ENCODE results near the gene POU2F1.
"Not testable (repeated sequence)": the region's sequence is repeated elsewhere in the genome, so short reads cannot be mapped to it uniquely, and the experiment has no call there.

The POU2F1 gene

DNA sequence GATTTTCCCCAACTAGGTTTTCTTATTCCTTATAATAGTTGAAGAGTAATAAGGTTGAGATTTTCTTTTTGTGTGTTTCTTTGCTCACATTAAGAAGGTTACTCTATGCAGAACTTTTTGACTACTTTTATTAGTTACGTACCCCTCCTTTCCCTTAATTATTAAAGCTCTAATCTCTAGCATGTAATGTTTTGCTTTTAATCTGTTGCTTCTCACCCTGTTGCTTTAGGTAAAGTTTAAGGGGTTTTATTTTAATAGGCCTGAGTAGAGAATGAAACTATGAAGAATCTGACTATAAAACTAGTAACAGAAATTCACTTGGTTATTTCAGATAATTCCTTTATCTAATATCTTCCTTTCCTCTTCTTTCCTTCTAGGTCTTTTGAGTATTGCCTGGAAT is 53.4 kb downstream of the POU2F1 start:
- no peak for DNase-seq

DNA sequence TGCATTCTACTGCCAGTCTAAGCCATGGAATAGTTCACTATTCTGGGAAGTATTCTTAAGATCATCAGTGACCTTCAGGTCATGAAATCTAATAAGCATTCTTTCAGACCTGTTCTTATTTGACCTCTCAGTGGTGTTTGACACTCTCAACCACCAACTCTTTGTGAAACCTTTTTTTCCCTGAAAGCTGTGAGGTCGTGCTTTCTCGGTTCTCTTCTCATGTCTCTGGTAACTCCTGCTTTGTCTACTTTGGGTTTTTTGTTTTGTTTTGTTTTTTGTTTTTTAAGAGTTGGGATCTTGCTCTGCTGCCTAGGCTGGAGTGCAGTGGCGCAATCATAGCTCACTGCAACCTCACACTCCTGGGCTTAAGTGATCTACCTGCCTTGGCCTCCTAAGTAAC is 56.3 kb downstream of the POU2F1 start:
- no peak for DNase-seq

DNA sequence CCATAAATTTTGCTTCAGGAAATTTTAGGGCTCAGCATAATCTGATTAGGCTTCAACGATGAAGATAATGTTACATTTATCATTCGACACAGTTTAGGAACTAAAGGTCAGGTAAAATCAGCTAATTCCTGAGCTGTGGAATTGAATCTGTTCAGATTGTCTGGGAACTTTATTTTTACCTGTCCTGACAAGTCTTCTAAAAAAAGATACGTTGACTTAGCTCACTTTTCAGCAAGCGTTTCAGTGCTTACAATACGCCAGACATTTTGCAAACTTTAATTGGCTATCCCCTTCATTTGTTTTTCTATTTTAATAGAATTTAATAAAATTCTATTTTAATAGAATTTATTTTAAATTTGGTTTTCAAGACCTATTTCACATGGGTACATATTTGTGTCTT is 57.8 kb downstream of the POU2F1 start:
- DNase-seq: no peak

DNA sequence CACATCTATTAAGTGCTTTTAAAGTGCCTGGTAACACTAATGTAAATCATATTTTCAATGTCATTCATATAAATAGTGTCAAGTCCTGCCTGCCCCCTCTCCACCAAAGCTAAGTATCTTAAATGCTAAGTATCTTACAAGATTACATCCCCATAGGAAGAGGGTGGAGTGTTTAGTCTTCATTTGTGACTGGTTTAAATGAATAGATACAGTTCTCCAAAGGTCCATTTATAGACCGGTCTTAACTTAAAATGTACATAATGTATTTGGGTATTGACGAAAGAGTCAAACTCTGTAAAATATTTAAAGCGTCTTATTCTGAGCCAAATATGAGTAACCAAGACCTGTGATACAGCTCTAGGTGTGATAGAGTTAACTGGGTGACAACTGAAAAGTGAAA is 60.2 kb downstream of the POU2F1 start:
- DNase-seq: no peak

DNA sequence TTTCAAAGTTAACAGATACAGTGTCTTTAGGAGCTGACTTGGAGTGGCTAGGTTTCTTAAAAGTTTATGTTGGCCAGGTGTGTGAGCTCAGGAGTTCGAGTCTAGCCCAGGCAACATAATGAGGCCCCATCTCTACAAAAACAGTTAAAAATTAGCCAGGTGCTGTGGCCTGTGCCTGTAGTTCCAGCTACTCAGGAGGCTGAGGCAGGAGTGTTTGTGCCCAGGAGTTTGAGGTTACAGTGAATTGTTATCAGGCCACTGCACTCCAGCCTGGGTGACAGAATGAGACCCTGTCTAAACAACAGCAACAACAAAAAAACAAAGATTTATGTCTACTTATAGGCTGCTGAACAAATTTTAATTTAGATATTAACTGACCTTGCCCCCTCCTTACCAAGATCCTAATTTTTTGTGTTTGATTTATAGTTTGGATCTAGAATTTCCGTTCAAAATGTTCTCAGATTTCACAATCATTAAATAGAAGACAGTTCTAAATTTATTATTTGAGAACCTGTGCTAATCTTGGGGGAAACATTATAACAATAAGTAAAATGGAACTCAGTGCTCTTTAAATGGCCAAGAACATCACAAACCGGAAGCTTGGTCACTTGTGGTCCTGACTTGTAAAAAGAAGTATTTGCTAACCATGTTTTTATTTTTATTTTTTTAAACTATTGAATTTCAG is 67.8 kb downstream of the POU2F1 start:
- no peak for DNase-seq

DNA sequence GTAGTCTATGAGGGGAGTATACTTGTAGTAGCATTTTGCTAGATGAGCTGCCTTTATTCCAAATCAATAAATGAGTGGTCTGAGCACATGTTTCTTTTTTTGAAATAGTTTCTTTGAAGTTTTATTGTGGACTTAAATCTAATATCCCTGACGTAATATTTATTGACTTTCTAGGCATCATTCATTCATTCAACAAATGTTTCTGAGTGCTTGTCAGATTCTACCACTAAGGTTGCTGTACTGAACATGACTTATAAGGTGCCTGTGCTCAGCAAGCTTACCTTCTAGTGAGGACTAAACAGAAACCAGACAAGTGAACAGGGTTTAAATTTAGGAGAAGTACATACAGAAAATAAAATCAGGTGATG is 68.4 kb downstream of the POU2F1 start:
- DNase-seq: no peak

DNA sequence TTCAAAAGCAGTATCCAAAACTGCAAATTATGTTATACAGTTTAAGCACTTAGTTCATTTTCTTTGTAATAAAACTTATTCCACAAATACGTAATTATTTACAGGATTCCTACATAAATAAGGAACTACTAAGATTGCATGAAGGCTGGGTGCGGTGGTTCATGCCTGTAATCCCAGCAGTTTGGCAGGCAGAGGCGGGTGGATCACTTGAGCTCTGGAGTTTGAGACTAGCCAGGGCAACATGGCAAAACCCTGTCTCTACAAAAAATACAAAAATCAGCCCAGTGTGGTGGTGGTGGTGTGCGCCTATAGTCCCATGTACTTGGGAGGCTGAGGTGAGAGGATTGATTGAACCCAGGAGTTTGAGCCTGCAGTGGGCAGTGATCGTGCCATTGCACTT is 69.3 kb downstream of the POU2F1 start:
- no peak for DNase-seq

DNA sequence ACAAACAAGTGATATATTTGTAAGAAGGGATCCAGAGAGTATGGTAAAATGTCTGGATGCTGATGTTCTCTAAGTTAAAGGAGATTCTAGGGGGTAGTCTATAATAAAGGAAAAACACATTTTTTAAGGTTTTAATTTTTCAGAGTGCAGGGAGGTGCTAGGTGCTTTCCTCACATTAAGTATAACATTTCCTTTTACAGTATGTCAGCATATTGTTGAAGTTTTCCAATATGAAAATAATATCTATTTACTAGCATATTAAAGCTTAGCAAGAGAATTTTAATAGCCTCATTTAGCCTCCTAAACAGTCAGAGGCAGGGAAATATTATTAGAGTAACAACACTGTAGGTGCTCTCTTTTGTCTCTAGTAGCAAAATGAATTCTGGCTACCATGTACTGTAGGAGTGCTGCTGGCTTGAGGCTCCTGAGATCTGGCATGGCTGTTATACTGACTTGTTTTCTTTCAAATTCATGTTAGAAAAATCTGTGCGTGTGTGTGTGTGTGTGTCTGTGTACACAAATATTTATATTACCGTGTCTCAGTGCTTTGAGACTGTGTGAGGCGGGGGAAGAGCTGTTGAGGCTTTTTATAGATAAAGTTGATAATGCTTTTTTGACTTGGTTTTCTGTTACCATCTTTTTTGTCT is 71.0 kb downstream of the POU2F1 start:
- no peak for DNase-seq

DNA sequence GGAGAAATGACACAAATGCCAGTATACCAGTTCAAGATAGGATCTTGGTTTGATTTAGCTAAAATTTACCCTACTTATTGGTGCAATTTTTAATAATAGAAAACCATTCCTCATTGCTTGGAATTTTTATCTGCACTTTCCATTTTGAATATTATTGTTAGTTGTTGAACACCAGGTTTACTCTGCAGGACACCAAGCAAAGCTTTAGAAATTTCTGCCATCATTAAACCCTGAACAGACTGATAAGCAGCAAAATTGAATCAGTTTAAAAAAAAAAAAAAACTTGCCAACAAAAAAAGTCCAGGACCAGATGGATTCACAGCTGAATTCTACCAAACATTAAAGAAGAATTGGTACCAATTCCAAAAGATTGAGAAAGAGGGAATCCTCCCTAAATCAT is 71.5 kb downstream of the POU2F1 start:
- no peak for DNase-seq

DNA sequence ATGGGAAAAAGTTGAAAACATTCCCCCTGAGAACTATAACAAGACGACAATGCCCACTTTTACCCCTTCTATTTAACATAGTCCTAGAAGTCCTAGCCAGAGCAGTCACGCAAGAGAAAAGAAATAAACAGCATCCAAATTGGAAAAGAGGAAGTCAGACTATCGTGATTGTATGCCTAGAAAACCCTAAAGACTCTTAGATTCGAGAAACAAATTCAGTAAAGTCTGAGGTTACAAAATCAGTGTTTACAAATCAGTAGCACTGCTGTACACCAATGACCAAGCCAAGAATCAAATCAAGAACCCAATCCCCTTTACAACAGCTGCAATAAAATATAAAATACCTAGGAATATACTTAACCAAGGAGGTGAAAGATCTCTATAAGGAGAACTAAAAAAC is 72.4 kb downstream of the POU2F1 start:
- DNase-seq: no peak

DNA sequence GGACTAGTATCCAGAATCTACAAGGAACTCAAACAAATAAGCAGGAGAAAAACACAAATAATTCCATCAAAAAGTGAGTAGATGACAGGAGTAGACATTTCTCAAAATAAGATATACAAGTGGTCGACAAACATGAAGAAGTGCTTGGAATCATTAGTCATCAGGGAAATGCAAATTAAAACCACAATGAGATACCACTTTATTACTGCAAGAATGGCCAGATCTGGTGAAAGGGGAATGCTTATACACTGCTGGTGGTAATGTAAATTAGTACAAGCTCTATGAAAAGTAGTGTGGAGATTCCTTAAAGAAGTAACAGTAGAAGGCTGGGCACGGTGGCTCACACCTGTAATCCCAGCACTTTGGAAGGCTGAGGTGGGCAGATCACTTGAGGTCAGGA is 73.8 kb downstream of the POU2F1 start:
- no peak for DNase-seq

DNA sequence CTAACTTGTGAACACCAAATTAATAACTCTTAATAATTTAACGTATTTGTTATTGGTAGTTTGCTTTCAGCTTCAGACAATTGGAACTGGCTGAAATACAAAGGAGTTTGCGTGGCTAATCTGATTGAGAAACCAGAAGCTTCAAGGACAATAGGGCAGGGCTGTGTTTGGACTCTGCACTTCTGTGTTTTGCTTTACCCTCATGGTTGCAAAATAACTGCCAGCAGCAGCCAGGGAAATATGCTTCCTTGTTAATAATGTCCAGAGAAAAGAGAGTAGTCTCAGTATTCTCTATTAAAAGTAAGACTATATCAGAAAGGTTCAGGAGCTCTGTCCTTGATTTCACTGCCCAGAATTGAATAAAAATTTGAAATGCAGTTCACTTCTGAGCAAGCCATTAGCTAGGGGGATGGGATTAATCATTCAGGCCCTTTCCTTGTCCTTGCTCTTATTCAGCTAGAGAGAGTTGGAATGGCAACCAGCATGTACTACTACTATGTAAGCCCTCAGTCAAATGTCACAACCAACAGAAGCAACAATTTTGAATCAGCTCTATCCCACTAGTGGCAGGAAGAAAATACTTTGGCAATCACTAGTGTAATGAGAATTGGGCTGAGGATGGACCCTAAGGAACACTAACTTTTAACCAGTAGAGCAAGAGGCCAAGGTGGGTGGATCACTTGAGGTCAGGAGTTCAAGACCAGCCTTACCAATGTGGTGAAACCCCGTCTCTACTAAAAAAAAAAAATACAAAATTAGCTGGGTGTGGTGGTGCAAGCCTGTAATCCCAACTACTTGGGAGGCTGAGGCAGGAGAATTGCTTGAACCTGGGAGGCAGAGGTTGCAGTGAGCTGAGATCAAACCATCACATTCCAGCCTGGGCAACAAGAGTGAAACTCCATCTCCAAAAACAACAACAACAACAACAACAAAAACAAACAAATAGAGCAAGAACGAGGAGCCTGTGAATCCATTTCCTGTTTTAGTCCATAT is 76.8 kb downstream of the POU2F1 start:
- DNase-seq: no peak

DNA sequence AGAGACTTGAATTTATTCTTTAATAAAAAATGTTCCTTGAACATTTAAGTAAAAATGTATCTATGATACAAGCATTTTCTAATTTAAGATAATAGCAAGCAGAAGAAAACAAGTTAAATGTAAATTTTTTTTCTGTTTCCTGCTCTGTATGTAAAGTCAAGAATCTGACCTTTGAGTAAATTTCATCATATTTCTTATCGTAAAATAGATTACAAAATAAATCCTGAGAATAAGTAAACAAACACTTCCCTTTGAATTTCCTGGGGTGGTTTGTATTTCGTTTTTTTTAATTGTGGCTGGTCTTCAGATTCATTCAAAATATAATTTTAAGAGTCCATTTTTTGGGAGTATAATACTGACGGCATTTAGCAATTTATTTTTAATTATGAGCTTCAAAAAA is 77.6 kb downstream of the POU2F1 start:
- DNase-seq: no peak

DNA sequence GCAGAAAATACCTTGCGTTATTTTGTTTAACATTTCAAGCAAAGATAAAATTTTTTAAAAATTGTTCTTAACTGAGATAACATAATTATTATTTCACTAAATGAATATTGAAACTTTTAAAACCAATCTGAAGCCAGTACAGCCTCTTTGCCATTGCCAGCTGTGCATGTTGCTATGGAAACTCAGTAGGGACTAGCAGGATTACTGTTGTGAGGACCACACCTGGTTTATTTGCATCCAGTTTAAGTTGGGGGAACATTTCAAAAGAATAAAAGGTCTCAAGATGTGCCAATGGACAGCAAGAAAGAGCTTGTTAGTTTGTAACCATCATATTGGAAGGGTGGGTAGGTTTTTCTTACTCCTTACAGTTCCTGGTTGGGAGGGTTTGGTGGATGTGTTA is 80.7 kb downstream of the POU2F1 start:
- DNase-seq: no peak

DNA sequence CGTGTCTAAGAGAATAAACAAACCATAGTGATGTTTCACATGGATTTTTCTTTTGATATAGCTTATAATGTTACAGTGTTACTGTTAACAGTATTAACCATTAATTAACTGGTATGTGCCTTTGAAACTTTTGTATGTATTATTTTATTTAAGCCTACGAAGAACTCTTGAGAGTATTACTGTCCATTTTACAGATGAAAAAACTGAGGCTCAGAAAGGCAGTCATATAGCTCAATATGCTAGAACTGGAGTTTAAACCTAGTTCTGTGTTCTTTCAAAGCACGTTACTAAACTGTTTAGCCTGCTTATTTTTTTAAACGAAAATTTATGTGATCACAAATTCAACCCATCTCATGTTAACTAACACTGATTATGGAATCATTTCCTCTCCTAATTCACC is 83.5 kb downstream of the POU2F1 start:
- DNase-seq: no peak

DNA sequence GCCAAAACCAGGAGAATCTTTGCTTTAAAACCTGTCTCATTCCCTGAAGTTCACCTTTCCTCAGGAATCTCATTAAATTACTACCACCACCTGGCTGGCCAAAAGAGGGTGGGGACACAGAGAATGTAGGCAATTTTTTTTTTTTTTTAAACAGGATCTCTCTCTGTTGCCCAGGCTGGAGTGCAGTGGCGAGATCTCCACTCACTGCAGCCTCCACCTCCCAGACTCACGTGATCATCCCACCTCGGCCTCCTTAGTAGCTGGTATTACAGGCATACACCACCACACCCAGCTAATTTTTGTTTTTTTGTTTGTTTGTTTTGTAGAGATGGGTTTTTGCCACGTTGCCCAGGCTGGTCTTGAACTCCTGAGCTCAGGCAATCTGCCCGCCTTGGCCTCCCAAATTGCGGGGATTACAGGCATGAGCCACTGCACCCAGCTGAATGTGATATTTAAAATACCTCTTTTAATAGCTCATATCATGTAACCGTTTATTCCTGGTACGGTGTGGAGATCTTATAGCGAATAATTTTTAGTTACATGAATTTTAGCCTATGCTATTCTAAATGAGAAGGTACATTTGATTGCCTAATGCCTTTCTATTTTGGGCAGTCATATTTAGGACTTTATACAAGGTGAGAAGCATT is 84.5 kb downstream of the POU2F1 start:
- no peak for DNase-seq

DNA sequence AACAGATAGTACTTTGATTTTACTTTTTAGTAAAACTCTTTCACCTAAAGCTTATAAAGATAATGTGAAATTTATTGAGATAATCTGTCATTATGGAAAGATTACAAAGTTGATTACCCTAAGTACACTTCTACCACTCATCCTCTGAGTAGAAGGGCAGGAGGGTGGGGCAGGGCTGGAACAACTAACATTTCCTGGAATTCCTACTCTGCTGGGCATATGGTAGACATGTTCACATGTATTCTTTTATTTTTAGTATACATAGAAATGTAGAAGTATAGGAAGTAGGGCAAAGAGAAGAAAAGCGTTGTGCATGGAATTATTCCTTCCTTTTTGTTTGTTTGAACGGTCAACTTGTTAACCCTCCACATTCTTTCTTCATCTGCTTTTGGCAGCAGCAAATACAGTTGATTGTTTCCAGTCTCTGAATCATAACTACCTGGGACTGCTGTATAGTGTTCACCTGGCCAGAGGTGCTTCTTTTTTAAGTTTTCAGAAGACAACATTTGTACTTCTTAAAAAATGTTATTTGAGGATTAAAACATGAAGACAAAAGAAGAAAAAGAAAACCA is 85.1 kb downstream of the POU2F1 start:
- DNase-seq: no peak

DNA sequence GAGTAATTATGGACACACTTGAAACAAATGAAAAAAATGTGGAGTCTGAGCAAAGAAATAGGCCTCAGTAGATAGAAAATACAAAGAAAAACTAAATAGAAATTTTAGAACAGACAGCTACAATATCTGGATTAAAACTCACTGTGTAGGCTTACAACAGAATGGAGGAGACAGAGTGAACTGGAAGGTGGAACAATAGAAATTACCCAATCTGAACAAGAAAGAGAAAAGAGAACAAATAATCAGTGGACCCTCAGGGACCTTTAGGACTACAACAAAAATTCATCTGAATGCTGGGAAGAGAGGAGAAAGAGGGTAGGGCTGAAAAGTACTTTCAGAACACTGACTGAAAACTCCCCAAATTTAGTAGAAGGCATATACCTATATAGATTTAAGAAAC is 90.0 kb downstream of the POU2F1 start:
- DNase-seq: no peak

DNA sequence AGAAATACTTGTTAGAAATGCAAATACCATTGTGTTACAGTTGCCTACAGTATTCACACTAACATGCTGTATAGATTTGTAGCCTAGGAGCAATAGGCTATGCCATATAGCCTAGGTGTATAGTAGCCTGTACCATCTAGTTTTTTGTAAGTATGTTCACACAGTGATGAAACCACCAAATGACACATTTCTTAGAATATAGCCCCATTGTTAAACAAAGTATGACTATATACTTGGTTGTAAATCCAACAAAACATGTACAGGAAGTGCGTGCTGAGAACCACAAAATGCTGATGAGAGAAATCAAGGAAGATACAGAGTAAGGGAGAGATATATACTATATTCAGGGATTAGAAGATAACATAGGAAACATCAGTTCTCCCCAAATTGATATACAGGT is 92.2 kb downstream of the POU2F1 start:
- no peak for DNase-seq

DNA sequence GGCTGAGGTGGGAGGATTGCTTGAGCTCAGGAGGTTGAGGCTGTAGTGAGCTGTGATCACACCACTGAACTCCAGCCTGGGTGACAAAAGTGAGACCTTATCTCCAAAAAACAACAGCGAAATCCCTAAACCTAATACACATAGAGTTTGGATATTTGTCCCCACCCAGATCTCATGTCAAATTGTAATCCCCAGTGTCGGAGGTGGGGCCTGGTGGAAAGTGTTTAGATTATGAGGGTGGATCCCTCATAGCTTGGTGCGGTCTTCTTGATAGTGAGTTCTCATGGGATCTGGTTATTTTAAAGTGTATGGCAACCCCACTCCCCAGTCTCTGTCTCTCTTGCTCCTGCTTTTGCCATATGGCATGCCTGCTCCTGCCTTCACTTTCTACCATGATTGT is 94.0 kb downstream of the POU2F1 start:
- DNase-seq: no peak

DNA sequence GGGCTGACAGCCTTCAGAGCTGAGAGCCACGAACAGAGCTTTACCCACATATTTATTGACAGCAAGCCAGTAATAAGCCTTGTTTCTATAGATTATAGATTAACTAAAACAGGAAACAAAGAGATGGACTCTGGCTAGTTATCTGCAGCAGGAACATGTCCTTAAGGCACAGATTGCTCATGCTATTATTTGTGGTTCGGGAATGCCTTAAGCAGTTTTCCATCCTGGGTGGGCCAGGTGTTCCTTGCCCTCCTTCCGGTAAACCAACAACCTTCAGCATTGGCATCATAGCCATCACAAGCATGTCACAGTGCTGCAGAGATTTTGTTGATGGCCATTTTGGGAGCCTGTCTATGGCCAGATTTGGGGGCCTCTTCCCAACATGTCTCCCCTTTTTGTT is 96.8 kb downstream of the POU2F1 start:
- DNase-seq: no peak

DNA sequence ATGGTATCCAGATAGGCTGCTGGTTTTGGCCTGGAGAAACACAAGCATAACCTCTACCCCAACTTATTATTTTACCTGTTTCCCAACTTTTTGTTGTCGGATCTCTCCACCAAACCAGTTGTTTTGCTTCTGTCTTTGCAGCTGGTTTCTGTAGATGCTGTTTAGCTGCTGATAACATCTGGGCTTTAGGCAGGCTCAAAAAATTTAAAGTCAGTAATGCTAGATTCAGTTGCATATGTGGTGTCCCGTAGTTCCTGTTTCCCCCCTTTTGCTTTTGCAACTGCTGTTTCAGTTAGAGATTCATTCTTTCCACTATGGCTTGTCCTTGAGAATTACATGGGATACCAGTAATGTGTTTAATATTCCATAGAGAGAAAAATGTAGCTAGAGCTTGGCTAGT is 98.5 kb downstream of the POU2F1 start:
- DNase-seq: not testable (repeated sequence)

DNA sequence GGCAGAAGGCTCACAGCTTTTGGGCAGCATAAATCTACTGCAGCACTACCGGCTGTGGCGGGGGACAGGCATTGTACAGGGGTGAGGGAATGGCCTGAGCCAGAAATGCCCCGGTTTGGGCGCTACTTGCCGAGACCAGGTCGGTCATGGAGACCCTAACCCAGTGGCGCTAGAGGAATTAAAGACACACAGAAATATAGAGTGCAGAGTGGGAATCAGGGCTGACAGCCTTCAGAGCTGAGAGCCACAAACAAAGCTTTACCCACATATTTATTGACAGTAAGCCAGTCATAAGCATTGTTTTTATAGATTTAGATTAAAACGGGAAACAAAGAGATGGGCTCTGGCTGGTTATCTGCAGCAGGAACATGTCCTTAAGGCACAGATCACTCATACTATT is 101.8 kb downstream of the POU2F1 start:
- no peak for DNase-seq
